ENCODE results near the gene NGB.

- TF ChIP-seq CTCF (IDR thresholded peaks at IDR 0.05) (no peak), EP300 (IDR thresholded peaks at IDR 0.05; ENCODE audit: low read depth) (no peak), POLR2A (IDR thresholded peaks at IDR 0.05) (no peak), POLR2AphosphoS5 (IDR thresholded peaks at IDR 0.05) (no peak)
Measured at GRCh38 chr14:77219591-77219990, 51.4 kb downstream of the NGB start.

Data from transverse colon (tissue), 4 donors.